Coronary artery (tissue), 2 donors: ENCODE data around the gene UBE2I.

ENCODE experiments used
- DNase-seq: peaks from one replicate; pipeline ENCODE4 v3.0.0-alpha.2; 2017; ENCODE audit warnings: low spot score
- H3K27ac ChIP-seq, 2 donors: fragments of 200-600 bp; sonication (generic); one replicate each; pipeline ENCODE4 v1.5.1; 2016 to 2019
- H3K4me3 ChIP-seq: fragments of 200-600 bp; sonication (generic); 2 replicates; pipeline ENCODE4 v1.5.1; 2016; ENCODE audit warnings: mild to moderate bottlenecking, moderate library complexity
- TF ChIP-seq, protein P1 (sequence below): fragments of 200-600 bp; sonication (generic); IDR thresholded peaks from one replicate; pipeline ENCODE4 v1.5.1; 2019; ENCODE audit warnings: antibody characterized with exemption

The UBE2I gene

GRCh38 chr16:1320097-1320496 lies 10.7 kb downstream of the UBE2I start:
- DNase-seq: no peak
- Histone ChIP-seq H3K4me3 (no peak overlapping the region), H3K27ac (no peak overlapping the region)
- TF ChIP-seq, protein P1, sequence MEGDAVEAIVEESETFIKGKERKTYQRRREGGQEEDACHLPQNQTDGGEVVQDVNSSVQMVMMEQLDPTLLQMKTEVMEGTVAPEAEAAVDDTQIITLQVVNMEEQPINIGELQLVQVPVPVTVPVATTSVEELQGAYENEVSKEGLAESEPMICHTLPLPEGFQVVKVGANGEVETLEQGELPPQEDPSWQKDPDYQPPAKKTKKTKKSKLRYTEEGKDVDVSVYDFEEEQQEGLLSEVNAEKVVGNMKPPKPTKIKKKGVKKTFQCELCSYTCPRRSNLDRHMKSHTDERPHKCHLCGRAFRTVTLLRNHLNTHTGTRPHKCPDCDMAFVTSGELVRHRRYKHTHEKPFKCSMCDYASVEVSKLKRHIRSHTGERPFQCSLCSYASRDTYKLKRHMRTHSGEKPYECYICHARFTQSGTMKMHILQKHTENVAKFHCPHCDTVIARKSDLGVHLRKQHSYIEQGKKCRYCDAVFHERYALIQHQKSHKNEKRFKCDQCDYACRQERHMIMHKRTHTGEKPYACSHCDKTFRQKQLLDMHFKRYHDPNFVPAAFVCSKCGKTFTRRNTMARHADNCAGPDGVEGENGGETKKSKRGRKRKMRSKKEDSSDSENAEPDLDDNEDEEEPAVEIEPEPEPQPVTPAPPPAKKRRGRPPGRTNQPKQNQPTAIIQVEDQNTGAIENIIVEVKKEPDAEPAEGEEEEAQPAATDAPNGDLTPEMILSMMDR: no peak

- TF ChIP-seq, protein P1: no peak
- no peak overlapping the region for H3K4me3 ChIP-seq
- no peak for DNase-seq
- H3K27ac ChIP-seq: no peak overlapping the region
These were observed 11.3 kb downstream of the UBE2I start for GRCh38 chr16:1320658-1321240.

DNA sequence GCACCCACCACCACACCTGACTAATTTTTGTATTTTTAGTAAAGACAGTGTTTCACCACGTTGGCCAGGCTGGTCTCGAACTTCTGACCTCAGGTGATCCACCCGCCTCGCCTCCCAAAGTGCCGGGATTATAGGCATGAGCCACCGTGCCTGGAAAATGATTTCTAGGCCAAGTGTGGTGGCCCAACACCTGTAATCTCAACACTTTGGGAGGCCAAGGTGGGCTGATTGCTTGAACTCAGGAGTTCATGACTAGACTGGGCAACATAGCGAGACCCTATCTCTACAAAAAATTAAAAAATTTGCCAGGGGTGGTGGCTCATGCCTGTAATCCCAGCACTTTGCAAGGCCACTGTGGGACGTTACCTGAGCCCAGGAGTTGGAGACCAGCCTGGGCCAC lies 13.0 kb downstream of the UBE2I start:
- TF ChIP-seq, protein P1: no peak
- DNase-seq: no peak

GRCh38 chr16:1323296-1324239 lies 14.1 kb downstream of the UBE2I start:
- Histone ChIP-seq H3K27ac (no peak overlapping the region), H3K4me3 (no peak overlapping the region)
- TF ChIP-seq, protein P1: no peak
- DNase-seq: no peak

More for the DNA sequence above, 13.0 kb downstream of the UBE2I start:
- Histone ChIP-seq H3K27ac (no peak overlapping the region), H3K4me3 (no peak overlapping the region)

GRCh38 chr16:1324286-1324826 lies 14.9 kb downstream of the UBE2I start:
- Histone ChIP-seq H3K27ac (no peak overlapping the region), H3K4me3 (no peak overlapping the region)
- TF ChIP-seq, protein P1: no peak
- no peak for DNase-seq

DNA sequence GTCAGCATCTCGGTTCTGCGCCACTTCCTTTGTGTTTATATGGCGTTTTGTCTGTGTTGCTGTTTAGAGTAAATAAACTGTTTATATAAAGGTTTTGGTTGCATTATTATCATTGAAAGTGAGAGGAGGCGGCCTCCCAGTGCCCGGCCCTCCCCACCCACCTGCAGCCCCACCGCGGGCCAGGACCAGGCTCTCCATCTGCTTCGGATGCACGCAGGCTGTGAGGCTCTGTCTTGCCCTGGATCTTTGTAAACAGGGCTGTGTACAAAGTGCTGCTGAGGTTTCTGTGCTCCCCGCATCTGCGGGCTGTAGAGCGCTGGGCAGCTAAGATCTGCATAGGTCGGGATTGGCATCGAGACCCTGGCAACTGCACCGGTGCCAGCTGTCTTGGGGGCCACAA lies 15.8 kb downstream of the UBE2I start:
- TF ChIP-seq, protein P1: no peak
- no peak overlapping the region for H3K27ac ChIP-seq

More for the DNA sequence above, 15.8 kb downstream of the UBE2I start:
- H3K4me3 ChIP-seq: no peak overlapping the region
- DNase-seq: no peak
